Spleen (tissue), 3 donors: ENCODE data around the gene LGR6.

Experiments used
- POLR2A ChIP-seq, 3 donors: fragments of 450-650 bp; IDR thresholded peaks; one replicate each; pipeline ENCODE4 v1.5.1; 2017; ENCODE audit warnings: antibody characterized with exemption in 3 of 3, mild to moderate bottlenecking in 1 of 3
- POLR2AphosphoS5 ChIP-seq, 3 donors: sonication (generic); formaldehyde crosslinking; IDR thresholded peaks; one replicate each; pipeline ENCODE4 v1.5.1; 2017; ENCODE audit warnings: antibody characterized with exemption in 3 of 3

DNA sequence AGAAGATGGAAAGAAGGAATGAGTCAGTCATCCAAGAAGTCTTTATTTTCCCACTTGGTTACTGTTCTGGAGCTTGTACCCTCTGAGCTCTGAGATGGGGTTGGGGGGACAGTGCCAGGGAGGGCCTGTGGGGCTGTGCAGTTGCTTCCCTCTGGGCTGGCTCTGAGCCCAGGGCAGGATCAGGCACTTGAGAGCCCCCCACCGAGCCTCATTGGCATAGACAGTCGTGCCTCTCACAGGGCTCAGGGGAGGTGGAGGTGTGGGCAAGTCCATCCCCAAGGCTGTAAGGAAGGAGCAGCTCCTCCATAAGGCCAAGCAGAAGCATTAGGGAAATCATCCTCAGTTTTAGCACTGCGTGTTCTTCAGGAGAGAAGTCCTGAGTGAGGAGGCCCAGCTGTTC lies 46.6 kb upstream of the LGR6 start:
- TF ChIP-seq POLR2A (IDR thresholded peaks at IDR 0.05) (no peak), POLR2AphosphoS5 (IDR thresholded peaks at IDR 0.05) (no peak)
